Activated T-helper 17 cell treated with anti-CD3 and anti-CD28 coated beads, Interleukin-2, amount 50 U/mL, for 72 hours (primary cell): ENCODE results near the gene SLC25A44. TPM values are rescaled to one million over a fixed set of nuclear protein-coding genes. Genes with fewer than 3 reads are reported as not detected.
"Not testable (repeated sequence)": the region's sequence is repeated elsewhere in the genome, so short reads cannot be mapped to it uniquely, and the experiment has no call there.

Source experiments
- ATAC-seq: fragments of 150-1000 bp; cut with Tn5 transposase; replicated peaks from 2 replicates; pipeline ENCODE4 v1.10.0; 2021; ENCODE audit warnings: mild to moderate bottlenecking, moderate library complexity
- H3K27ac Mint-ChIP-seq: one replicate; pipeline ENCODE4 v1.8.0; 2022; ENCODE audit warnings: mixed read lengths
- H3K27me3 Mint-ChIP-seq: one replicate; pipeline ENCODE4 v1.8.0; 2022; ENCODE audit warnings: mixed read lengths
- H3K36me3 Mint-ChIP-seq: one replicate; pipeline ENCODE4 v1.8.0; 2022; ENCODE audit warnings: low read depth, mild to moderate bottlenecking, mixed read lengths
- H3K4me1 Mint-ChIP-seq: one replicate; pipeline ENCODE4 v1.8.0; 2022; ENCODE audit warnings: mixed read lengths
- H3K4me3 Mint-ChIP-seq: one replicate; pipeline ENCODE4 v1.8.0; 2022; ENCODE audit warnings: mild to moderate bottlenecking, mixed read lengths
- H3K9me3 Mint-ChIP-seq: one replicate; pipeline ENCODE4 v1.8.0; 2022; ENCODE audit warnings: mixed read lengths
- total RNA-seq, 2 donors: library from RNA; stranded (reverse); gene quantifications; one replicate each; pipeline ENCODE4 v1.2.3, GENCODE V29; 2022

The SLC25A44 gene
- total RNA-seq, 2 donors from 2014 or later, result 23.5 to 38.1 TPM

GRCh38 chr1:156211243-156211642 is 17.3 kb downstream of the SLC25A44 start:
- H3K27ac Mint-ChIP-seq, result peak overlapping the region; percentile 0
- H3K36me3 Mint-ChIP-seq, result peaks cover 96% of the 10 kb centered on the region
- peak overlapping the region; percentile 84 for H3K4me3 Mint-ChIP-seq
- H3K27me3 Mint-ChIP-seq, result no peaks in the 10 kb centered on the region
- ATAC-seq, result no peak
- H3K4me1 Mint-ChIP-seq, result peaks cover 6% of the 10 kb centered on the region
- no peaks in the 10 kb centered on the region for H3K9me3 Mint-ChIP-seq

GRCh38 chr1:156212130-156212529 is 18.2 kb downstream of the SLC25A44 start:
- H3K27ac Mint-ChIP-seq, result peak overlapping the region; percentile 92
- ATAC-seq, result no peak
- peaks cover 91% of the 10 kb centered on the region for H3K36me3 Mint-ChIP-seq
- peaks cover 6% of the 10 kb centered on the region for H3K4me1 Mint-ChIP-seq
- H3K9me3 Mint-ChIP-seq, result no peaks in the 10 kb centered on the region
- H3K27me3 Mint-ChIP-seq, result no peaks in the 10 kb centered on the region
- H3K4me3 Mint-ChIP-seq, result peak overlapping the region; percentile 84

GRCh38 chr1:156212833-156213643 is 19.1 kb downstream of the SLC25A44 start, which contains the start of gene PMF1:
TSS of gene PMF1 (plus strand) at chr1:156213007. CDS start at chr1:156213016, 9 bp downstream.
- Mint-ChIP-seq H3K27ac (peak within 1 kb of the TSS; percentile 92), H3K36me3 (peaks cover 91% of the 10 kb centered on the region), H3K9me3 (no peaks in the 10 kb centered on the region), H3K27me3 (no peaks in the 10 kb centered on the region), H3K4me1 (peaks cover 11% of the 10 kb centered on the region), H3K4me3 (peak within 1 kb of the TSS; percentile 84)
- ATAC-seq, result peak; percentile 91

- no peaks in the 10 kb centered on the region for H3K9me3 Mint-ChIP-seq
- H3K4me1 Mint-ChIP-seq, result peaks cover 14% of the 10 kb centered on the region
- H3K27me3 Mint-ChIP-seq, result no peaks in the 10 kb centered on the region
These were observed 19.7 kb downstream of the SLC25A44 start for GRCh38 chr1:156213644-156213966.

GRCh38 chr1:156214024-156214748 is 20.3 kb downstream of the SLC25A44 start:
- peaks cover 15% of the 10 kb centered on the region for H3K4me1 Mint-ChIP-seq
- H3K9me3 Mint-ChIP-seq, result no peaks in the 10 kb centered on the region
- H3K27ac Mint-ChIP-seq, result peak overlapping the region; percentile 92
- peak overlapping the region; percentile 84 for H3K4me3 Mint-ChIP-seq
- ATAC-seq, result peak; percentile 15
- no peaks in the 10 kb centered on the region for H3K27me3 Mint-ChIP-seq
- H3K36me3 Mint-ChIP-seq, result peaks cover 87% of the 10 kb centered on the region

More at GRCh38 chr1:156213644-156213966, 19.7 kb downstream of the SLC25A44 start:
- no peak for ATAC-seq
- peak overlapping the region; percentile 84 for H3K4me3 Mint-ChIP-seq
- peak overlapping the region; percentile 92 for H3K27ac Mint-ChIP-seq
- peaks cover 90% of the 10 kb centered on the region for H3K36me3 Mint-ChIP-seq

GRCh38 chr1:156216361-156217086 is 22.6 kb downstream of the SLC25A44 start:
- H3K9me3 Mint-ChIP-seq, ATAC-seq, H3K27me3 Mint-ChIP-seq: not testable (repeated sequence)
- peaks cover 27% of the 10 kb centered on the region for H3K4me1 Mint-ChIP-seq
- H3K27ac Mint-ChIP-seq, result peak overlapping the region; percentile 95
- peaks cover 88% of the 10 kb centered on the region for H3K36me3 Mint-ChIP-seq
- H3K4me3 Mint-ChIP-seq, result peak overlapping the region; percentile 84

- H3K36me3 Mint-ChIP-seq, result peaks cover 88% of the 10 kb centered on the region
- H3K27ac Mint-ChIP-seq, result peak overlapping the region; percentile 95
- no peaks in the 10 kb centered on the region for H3K27me3 Mint-ChIP-seq
- peak overlapping the region; percentile 81 for H3K4me3 Mint-ChIP-seq
- peak; percentile 54 for ATAC-seq
- no peaks in the 10 kb centered on the region for H3K9me3 Mint-ChIP-seq
- H3K4me1 Mint-ChIP-seq, result peaks cover 40% of the 10 kb centered on the region
These were observed 24.0 kb downstream of the SLC25A44 start for GRCh38 chr1:156217871-156218270.

GRCh38 chr1:156220226-156220625 is 26.3 kb downstream of the SLC25A44 start:
- Mint-ChIP-seq H3K27ac (peak overlapping the region; percentile 88), H3K9me3 (no peaks in the 10 kb centered on the region), H3K4me1 (peaks cover 46% of the 10 kb centered on the region), H3K4me3 (peak overlapping the region; percentile 71), H3K36me3 (peaks cover 83% of the 10 kb centered on the region), H3K27me3 (no peaks in the 10 kb centered on the region)
- no peak for ATAC-seq

GRCh38 chr1:156221986-156222692 is 28.2 kb downstream of the SLC25A44 start:
- Mint-ChIP-seq H3K27ac (peak overlapping the region; percentile 88), H3K27me3 (no peaks in the 10 kb centered on the region), H3K4me1 (peaks cover 56% of the 10 kb centered on the region), H3K9me3 (no peaks in the 10 kb centered on the region), H3K4me3 (peak overlapping the region; percentile 71), H3K36me3 (peaks cover 87% of the 10 kb centered on the region)
- no peak for ATAC-seq

GRCh38 chr1:156225677-156226014 is 31.7 kb downstream of the SLC25A44 start:
- Mint-ChIP-seq H3K36me3 (peaks cover 86% of the 10 kb centered on the region), H3K27ac (peak overlapping the region; percentile 65), H3K4me1 (peaks cover 43% of the 10 kb centered on the region), H3K27me3 (no peaks in the 10 kb centered on the region), H3K9me3 (no peaks in the 10 kb centered on the region), H3K4me3 (peak overlapping the region; percentile 50)
- no peak for ATAC-seq

GRCh38 chr1:156226116-156226538 is 32.2 kb downstream of the SLC25A44 start:
- H3K36me3 Mint-ChIP-seq, result peaks cover 81% of the 10 kb centered on the region
- peaks cover 39% of the 10 kb centered on the region for H3K4me1 Mint-ChIP-seq
- ATAC-seq, result peak; percentile 22
- peak overlapping the region; percentile 79 for H3K27ac Mint-ChIP-seq
- H3K4me3 Mint-ChIP-seq, result peak overlapping the region; percentile 50
- no peaks in the 10 kb centered on the region for H3K9me3 Mint-ChIP-seq
- H3K27me3 Mint-ChIP-seq, result no peaks in the 10 kb centered on the region

GRCh38 chr1:156226782-156227181 is 32.9 kb downstream of the SLC25A44 start:
- ATAC-seq, result no peak
- H3K4me1 Mint-ChIP-seq, result peaks cover 32% of the 10 kb centered on the region
- no peaks in the 10 kb centered on the region for H3K9me3 Mint-ChIP-seq
- peaks cover 75% of the 10 kb centered on the region for H3K36me3 Mint-ChIP-seq
- H3K27ac Mint-ChIP-seq, result peak overlapping the region; percentile 79
- no peaks in the 10 kb centered on the region for H3K27me3 Mint-ChIP-seq
- peak overlapping the region; percentile 50 for H3K4me3 Mint-ChIP-seq

GRCh38 chr1:156228501-156228900 is 34.6 kb downstream of the SLC25A44 start:
- H3K9me3 Mint-ChIP-seq, result no peaks in the 10 kb centered on the region
- ATAC-seq, result no peak
- H3K4me3 Mint-ChIP-seq, result no peak overlapping the region
- no peaks in the 10 kb centered on the region for H3K27me3 Mint-ChIP-seq
- H3K4me1 Mint-ChIP-seq, result peaks cover 15% of the 10 kb centered on the region
- peaks cover 62% of the 10 kb centered on the region for H3K36me3 Mint-ChIP-seq
- peak overlapping the region; percentile 25 for H3K27ac Mint-ChIP-seq
